Osteoblast (primary cell): Measurements from ENCODE around the gene CACNA1F. TPM values are rescaled to one million over a fixed set of nuclear protein-coding genes. Genes with fewer than 3 reads are reported as not detected.

Source experiments
- total RNA-seq: library from RNA; depleted of rRNA; stranded (reverse); fragments of >200 nt; gene quantifications from 2 replicates; pipeline ENCODE4 v1.2.3, GENCODE V29; 2012

CACNA1F gene
- total RNA-seq, 1 donor, result not detected

Other genes with a start within 250 kb of the CACNA1F start
- 14.4 and 15.6 TPM in 2 replicates for gene GRIPAP1, start 231.1 kb downstream of the CACNA1F start, total RNA-seq
- 36.2 and 46.7 TPM in 2 replicates for gene TFE3, start 190.0 kb downstream of the CACNA1F start, total RNA-seq
- 1.1 and 1.2 TPM in 2 replicates for gene CCDC120, start 174.3 kb downstream of the CACNA1F start, total RNA-seq
- 12.3 and 15.6 TPM in 2 replicates for gene PRAF2, start 159.3 kb downstream of the CACNA1F start, total RNA-seq
- 86.5 and 97.5 TPM in 2 replicates for gene WDR45, start 153.5 kb downstream of the CACNA1F start, total RNA-seq
- gene GPKOW, start 109.6 kb downstream of the CACNA1F start, total RNA-seq, result 12.4 and 14.1 TPM in 2 replicates
- 1.2 and 1.8 TPM in 2 replicates for gene MAGIX, start 70.6 kb downstream of the CACNA1F start, total RNA-seq
- gene PLP2, start 61.4 kb downstream of the CACNA1F start, total RNA-seq, result 19.7 and 21.0 TPM in 2 replicates
- 6.9 and 7.7 TPM in 2 replicates for gene PRICKLE3, start 47.0 kb downstream of the CACNA1F start, total RNA-seq
- gene SYP, start 33.1 kb downstream of the CACNA1F start, total RNA-seq, result 0.29 and 0.36 TPM in 2 replicates
- gene CCDC22, start 2.1 kb upstream of the CACNA1F start, total RNA-seq, result 13.3 and 15.6 TPM in 2 replicates
- gene FOXP3, start 31.4 kb upstream of the CACNA1F start, total RNA-seq, result not detected in 2 replicates
- gene PPP1R3F, start 36.5 kb upstream of the CACNA1F start, total RNA-seq, result 3.2 and 4.0 TPM in 2 replicates
- gene GAGE10, start 70.3 kb upstream of the CACNA1F start, total RNA-seq, result not detected in 2 replicates
- not detected in 2 replicates for gene GAGE12J, start 88.7 kb upstream of the CACNA1F start, total RNA-seq
- gene GAGE13, start 98.2 kb upstream of the CACNA1F start, total RNA-seq, result not detected in 2 replicates